GM18907 (cell line): ENCODE results near the gene SCP2.
A peak's percentile ranks its signal among the peaks of the same experiment; 100 is the strongest.
"Not testable (repeated sequence)": the region's sequence is repeated elsewhere in the genome, so short reads cannot be mapped to it uniquely, and the experiment has no call there.

Source experiments
- ATAC-seq: cut with Tn5 transposase; IDR thresholded peaks from one replicate; pipeline ENCODE4 v1.9.1; 2021; ENCODE audit warnings: mild to moderate bottlenecking, moderate library complexity; ENCODE audit not compliant: unreplicated experiment

Gene SCP2

DNA sequence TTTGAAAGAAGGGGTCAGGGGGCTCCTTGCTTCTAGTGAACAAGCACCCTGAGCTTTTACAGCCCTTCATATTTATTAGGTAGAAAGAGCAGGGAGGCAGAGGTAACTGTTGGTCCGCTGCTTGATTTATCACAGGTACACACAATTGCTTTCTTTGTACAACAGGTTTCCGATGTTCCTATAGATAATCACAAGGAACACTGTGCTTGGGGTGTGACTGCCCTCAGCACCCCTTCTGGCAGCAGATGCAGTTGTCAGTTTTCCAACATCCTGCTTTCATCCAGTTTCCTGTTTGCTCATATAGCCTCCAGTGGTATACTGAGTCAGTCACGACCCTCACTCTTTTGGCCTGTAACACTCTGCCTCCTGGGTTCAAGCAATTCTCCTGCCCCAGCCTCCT lies 40.6 kb downstream of the SCP2 start:
- no peak for ATAC-seq

DNA sequence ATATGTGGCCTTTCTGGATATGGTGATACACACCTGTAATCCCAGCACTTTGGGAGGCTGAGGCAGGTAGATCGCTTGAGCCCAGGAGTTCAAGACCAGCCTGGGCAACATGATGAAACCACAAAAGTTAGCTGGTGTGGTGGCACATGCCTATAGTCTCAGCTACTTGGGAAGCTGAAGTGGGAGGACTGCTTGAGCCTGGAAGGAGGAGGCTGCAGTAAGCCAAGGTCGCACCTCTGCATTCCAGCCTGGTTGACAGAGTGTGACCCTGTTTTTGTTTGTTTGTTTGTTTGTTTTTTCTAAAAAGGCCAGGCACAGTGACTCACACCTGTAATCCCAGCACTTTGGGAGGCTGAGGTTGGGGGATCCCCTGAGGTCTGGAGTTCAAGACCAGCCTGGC lies 42.2 kb downstream of the SCP2 start:
- ATAC-seq, result not testable (repeated sequence)

DNA sequence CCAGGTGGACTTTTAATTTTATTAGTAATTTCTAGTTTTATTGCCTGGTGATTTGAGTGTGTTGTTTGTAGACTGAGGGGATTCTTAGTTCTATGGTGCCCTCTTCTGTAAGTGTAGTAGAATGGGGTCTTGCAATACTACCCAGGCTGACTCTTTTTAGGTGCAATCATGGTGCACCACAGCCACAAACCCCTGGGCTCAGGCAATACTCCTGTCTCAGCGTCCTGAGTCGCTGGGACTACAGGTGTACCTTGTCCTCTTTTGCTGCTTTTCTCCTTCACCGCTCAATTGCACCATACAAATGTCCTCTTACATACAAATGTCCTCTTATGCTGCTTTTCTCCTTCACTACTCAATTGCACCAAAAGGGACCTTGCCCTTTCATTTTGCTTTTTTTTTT lies 43.1 kb downstream of the SCP2 start:
- ATAC-seq, result no peak

DNA sequence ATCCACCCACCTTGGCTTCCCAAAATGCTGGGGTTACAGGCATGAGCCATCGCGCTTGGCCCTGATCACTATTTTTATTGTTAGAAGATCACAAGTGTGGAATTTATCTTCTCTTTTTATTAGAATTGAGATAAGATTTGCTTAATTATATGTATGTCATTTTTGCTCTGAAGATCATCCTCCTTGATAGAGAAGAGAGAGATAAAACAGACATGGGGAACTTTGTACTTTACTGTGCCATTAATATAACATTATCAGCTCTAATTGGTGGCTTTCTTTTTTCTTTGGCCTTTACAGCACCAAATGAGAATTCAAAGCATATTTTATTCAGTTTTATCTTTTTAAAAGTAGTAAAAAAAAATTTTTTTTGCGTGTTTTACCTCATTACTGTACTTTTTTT lies 46.8 kb downstream of the SCP2 start:
- no peak for ATAC-seq

DNA sequence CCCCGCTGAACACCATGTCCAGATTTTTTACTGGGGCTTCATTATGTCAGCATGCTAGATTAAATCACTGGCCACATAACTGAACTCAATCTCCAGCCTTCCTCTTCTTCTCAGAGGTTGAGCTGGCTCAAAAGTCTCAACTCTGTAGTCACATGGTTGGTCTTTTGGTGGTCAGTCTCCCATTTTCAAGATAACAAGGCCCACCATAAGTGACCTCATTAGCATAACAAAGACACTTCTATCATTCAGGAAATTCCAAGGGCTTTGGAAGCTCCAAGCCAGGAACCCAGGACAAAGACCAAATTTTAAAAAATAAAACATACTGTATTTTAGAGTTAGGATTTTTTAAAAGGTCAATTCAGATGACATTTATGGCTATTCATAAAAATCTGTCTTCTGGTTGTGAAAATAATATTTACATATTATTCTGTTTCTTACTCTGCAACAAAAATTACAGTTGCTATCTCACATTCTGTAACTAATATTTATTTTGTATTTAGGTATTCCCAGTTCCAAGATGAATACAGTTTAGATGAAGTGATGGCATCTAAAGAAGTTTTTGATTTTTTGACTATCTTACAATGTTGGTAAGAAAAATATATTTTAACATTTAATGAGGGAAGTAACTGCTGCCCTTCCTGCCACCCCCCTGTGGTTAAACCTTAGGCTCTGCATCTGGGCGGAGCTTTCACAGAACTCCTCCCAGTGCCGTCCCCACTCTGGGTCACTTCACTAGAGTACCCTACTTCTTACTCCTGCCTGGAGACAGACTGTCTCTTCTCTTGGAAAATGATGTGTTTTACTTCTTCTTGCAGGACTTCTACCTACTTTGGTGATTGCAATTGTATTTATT lies 49.3 kb downstream of the SCP2 start:
- no peak for ATAC-seq

DNA sequence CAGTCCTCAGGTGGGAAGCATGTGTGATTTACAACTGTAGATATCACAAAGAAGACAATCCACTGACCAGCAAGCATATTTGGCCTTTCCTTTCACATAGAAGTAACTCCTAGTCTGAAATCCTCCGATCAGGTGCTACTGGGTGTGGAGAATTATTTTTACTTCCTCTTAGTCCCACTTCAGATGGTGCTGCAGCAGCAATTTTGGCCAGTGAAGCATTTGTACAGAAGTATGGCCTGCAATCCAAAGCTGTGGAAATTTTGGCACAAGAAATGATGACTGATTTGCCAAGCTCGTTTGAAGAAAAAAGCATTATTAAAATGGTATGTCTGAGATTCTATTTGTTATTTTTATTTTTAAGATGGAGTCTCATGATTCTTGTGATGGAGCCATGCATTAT lies 51.0 kb downstream of the SCP2 start:
- no peak for ATAC-seq

DNA sequence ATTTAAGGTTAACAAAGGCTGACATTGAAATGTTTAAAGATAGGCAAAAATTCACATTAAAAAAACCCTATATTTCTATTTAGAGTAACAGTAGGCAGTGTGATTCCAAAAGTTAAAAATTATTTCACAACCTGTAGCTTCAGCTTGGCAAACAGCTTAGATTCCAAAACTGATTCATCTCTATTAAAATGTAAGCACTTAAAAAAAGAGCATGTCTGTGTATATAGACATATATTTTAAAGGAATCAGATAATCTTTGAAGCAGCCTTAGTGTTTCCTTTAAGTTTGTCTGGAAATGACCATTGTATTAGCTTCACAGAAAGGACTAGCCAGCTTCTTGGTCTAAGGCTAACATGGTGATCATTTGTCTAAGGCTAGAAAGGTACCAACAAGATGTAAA lies 65.7 kb downstream of the SCP2 start:
- ATAC-seq, result not testable (repeated sequence)

DNA sequence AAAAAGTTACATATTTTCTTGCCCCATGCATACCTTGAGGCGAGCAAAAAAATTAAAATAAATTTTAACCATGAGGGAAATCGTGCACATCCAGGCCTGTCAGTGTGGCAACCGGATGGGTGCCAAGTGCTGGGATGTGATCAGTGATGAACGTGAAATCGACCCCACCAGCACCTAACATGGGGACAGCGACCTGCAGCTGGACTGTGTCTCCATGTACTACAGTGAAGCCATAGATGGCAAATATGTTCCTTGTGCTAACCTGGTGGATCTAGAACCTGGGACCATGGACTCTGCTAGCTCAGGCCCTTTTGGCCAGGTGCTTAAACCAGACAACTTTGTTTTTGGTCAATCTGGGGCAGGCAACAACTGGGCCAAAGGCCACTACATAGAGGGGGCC lies 67.6 kb downstream of the SCP2 start:
- ATAC-seq, result no peak

DNA sequence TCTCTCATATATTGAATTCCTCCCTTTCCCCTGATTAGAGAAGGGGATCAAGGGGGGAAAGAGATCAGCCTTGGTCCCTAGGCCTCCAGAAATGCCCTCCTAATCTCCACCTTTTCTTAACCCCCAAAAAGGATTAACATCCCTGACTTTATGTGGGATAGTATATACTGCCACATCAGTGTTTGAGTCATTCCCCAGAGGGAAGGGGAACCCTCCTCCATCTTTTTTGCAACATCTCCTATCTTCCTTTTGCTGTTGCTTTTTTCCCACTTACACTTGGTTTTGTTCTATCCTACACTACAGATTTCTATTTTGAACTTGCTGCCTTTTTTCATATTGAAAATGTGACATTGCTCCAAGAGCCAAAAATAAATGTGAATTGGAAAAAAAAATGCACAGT lies 69.6 kb downstream of the SCP2 start:
- no peak for ATAC-seq

DNA sequence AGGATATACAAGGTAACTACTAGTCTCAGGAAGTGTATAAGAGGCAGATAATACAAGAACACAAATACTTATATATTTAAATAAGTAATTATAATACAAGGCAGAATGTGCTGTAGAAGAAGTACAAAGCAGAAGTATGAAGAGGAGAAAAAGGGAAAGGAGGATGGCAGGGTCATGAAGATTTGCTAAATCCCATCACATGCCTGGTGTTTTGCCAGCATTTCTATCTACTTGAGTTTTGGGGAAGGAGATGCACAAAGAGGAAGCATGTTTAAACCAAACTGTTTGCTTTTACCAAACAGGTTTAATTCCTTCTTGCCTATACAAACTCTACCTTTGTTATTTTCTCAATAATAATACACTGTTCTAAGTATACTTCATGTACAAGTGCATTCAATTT lies 74.1 kb downstream of the SCP2 start:
- no peak for ATAC-seq

DNA sequence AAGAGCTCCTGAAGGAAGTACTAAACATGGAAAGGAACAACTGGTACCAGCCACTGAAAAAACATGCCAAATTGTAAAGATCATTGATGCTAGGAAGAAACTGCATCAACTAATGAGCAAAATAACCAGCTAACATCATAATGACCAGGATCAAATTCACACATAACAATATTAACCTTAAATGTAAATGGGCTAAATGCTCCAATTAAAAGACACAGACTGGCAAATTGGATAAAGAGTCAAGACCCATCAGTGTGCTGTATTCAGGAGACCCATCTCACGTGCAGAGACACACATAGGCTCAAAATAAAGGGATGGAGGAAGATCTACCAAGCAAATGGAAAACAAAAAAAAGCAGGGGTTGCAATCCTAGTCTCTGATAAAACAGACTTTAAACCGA lies 79.5 kb downstream of the SCP2 start:
- ATAC-seq, result not testable (repeated sequence)

DNA sequence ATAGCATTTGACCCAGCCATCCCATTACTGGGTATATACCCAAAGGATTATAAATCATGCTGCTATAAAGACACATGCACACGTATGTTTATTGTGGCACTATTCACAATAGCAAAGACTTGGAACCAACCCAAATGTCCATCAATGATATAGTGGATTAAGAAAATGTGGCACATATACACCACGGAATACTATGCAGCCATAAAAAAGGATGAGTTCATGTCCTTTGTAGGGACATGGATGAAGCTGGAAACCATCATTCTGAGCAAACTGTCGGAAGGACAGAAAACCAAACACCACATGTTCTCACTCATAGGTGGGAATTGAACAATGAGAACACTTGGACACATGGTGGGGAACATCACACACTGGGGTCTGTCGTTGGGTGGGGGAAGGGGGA lies 83.2 kb downstream of the SCP2 start:
- not testable (repeated sequence) for ATAC-seq

DNA sequence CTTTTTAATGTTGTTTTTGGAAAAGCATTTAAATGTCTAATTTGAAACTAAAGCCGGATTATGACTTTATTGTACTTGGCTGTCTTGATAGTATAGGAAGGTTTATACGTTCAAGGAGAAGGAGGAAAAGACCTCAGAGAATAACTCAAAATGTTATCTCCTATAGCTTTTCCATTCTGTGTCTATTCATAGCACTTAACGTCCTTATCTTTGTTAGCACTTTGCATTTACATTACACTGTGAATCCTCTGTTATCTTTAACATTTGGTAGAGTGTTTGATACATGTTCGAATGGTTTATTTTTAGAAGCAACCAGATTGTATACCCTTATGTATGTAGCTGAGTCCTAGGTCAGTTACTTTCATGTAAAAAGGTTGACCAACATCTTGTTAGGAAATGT lies 84.1 kb downstream of the SCP2 start:
- no peak for ATAC-seq

DNA sequence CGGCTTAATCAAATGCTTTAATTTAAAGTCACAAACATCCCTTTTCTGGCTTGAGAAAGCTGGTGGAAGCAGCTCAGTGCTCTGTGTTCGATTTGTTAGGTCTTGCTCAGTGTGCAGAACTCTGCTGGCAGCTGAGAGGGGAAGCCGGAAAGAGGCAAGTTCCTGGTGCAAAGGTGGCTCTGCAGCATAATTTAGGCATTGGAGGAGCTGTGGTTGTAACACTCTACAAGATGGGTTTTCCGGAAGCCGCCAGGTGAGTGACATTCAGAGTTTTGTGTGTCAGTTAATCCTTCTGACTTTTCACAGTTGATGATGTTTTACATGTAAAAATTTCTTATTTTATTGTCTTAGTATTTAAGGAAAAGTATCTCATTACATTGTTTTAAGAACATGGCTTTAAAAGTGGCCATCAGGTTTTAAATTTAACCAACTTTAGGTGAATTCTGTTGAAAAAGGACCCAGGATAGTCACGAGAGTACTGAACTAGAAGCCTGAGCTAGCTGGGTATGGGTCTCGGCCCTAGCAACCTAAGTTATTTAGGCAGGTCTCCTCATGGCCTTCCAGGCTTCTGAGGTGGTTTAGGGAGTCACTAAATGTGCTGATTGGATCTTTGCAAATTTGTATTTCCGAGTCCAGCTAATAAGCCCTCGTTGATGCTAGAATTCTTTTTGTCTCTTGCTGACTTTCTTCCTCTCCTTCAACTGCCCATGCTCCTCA lies 87.9 kb downstream of the SCP2 start:
- ATAC-seq, result peak; percentile 91

DNA sequence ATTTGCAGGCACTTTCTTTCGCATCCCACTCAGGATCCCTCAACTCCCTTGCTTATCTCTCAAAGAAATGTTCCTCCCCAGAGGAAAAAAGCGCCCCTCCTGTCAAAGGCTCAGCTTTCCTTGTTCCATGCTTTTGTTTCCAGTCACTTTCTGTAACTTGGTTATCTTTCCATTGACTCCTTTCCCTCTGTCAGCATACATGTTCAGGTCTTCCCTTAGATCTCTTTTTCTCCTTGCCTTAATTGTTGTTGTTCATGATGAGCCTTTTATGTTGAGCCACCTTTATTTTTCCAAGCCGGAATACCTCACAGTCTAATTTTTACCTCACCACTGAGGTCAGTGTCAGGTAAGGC lies 88.4 kb downstream of the SCP2 start:
- ATAC-seq, result no peak

DNA sequence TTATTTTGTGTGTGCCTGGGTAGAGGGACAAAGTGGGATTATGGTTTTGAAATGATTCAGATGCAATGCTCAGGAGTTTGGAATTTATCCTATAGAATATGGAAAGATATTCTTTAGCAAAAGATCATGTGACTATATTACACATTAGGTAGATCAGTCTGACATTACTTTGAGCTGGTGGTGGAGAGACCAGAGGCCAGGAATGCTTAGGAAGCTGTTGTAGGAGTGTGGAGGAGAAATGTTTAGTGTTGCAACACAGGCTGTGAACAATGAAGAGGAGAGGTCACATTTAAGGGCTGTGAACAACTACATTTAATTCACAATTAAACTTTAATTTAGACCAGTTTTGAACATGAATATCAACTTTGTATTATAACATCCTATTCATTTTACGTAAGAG lies 89.6 kb downstream of the SCP2 start:
- no peak for ATAC-seq

DNA sequence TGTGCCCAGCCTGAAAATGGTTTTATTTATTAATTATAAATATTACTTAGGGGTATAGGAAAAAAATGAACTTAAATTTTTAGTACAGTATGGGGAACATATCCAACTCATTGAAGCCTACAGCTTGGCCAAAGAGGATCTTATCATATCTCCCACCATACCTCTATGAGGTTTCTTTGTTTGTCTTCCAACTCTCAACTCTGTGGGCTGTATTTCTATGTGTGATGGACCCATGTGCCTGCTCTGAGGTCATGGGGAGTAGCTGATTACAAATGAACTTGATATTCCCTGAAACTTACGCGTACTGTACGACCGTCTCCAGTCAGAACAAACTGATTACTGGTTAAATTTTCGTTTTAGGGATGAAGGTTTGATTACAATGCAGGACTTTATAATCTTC lies 93.5 kb downstream of the SCP2 start:
- ATAC-seq, result no peak

DNA sequence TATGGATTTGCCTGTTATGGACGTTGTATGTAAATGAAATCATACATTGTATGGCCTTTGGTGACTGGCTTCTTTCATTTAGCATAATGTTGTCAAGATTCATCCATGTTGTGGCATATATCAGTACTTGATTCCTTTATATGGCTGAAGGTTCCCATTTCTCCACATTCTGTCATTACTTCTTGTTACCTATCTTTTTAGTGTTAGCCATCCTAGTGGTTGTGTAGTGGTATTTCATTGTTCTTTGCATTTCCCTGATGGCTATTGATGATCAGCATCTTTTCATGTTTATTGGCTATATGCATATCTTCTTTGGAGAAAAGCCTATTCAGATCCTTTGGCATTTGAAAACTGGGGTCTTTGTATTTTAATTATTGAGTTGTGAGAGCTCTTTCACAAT lies 95.1 kb downstream of the SCP2 start:
- ATAC-seq, result no peak

DNA sequence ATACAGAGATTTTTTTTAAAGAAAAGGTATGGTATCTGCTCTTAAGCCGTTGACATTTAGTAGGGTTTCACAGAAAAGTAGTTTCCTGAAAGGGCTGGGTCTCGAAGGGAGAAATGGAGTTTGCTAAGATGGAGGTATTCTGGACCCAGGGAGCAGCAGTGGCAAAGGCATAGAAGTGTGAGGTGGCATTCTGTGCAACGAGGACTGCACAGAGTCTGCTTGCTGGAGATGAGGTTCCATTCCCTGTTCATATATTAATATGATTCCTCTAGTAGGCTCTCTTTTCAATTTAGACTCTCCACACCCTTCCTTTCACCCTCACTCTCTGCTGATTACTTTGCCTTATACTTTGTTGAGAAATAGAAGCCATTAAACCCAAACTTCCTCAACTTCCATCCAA lies 96.5 kb downstream of the SCP2 start:
- ATAC-seq, result no peak

DNA sequence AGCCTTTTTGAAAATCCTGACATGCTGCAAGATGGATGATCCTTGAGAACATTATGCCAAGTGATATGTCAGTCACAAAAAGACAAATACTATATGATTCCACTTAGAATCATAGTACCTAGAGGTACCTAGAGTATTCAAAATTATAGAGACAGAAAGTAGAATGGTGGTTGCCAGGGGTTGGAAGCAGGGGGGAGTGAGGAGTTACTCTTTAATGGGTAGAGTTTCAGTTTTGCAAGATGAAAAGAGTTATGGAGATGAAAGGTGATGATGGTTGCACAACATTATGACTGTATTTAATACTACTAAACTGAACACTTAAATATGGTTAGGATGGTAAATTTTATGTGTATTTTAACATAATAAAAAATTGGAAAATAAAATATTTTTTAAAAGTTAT lies 97.0 kb downstream of the SCP2 start:
- no peak for ATAC-seq

DNA sequence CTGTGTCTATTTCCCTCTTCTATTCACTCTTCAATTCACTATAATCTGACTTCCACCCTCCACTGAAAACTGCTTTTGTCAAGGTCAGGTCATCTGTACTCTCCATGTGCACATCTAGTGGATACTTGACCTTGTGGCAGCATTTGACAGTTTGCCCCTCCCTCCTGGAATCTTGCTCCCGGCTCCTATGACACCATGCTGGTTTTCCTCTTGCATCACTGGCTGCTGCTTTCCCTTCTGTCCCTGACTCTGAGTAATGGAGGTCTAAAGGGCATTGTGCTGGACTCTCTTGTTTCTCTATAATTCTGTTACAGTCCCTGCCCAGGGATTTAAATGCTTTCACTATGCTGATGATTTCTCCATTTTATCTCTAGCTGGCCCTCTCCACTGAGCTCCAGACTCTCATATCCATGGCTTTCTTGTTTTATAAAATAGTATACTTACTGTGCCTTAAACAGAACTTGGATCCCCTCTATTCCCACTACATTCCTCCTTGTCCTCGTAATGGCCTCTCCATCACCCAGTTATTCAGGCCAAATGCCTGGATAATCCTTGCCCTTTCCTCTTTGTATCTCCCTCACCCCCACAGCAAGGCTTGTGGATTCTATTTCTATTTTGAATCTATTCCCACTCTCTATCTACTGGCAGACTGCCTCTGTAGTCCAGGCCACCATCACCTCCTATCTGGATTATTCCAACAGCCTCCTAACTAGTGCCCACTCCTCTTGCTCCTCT lies 98.1 kb downstream of the SCP2 start:
- ATAC-seq, result no peak

DNA sequence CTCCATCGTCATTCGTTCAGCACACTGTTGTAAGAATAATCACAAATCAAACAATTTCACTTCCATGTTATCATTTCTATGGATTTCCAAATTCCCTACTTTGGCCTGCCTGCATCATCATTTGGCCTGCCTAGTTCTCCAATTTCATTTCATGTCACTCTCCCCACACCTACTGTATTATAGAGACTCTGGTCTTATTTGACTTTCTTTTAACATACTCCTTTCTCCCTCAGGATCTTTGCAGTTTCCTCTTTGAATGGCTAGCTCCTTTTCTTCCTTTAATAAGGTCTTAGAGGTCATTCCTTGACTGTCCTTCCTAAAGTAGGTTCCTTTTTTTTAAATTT lies 98.7 kb downstream of the SCP2 start:
- no peak for ATAC-seq
